Activated CD4-positive, alpha-beta T cell treated with anti-CD3 and anti-CD28 coated beads for 36 hours (primary cell): ENCODE data around the gene SLC4A11. TPM values are rescaled to one million over a fixed set of nuclear protein-coding genes. Genes with fewer than 3 reads are reported as not detected.
A peak's percentile ranks its signal among the peaks of the same experiment; 100 is the strongest.

Source experiments
- ATAC-seq: fragments of 200-7000 bp; cut with Tn5 transposase; one replicate; pipeline ENCODE4 v1.10.0; 2021; ENCODE audit warnings: mild to moderate bottlenecking, moderate library complexity
- CTCF ChIA-PET: fragments of 350-600 bp; sonication (Branson Sonifier 250); formaldehyde crosslinking; loops from one replicate; lab custom pipeline; 2021; ENCODE audit warnings: antibody characterized with exemption; lab: Charles Lee
- POLR2A ChIA-PET: fragments of 350-600 bp; sonication (Branson Sonifier 250); formaldehyde crosslinking; loops from one replicate; lab custom pipeline; 2021; ENCODE audit warnings: antibody characterized with exemption, inconsistent platforms; lab: Charles Lee
- DNase-seq: peaks from one replicate; pipeline ENCODE4 v3.0.0-alpha.2; 2020
- H3K27ac Mint-ChIP-seq: one replicate; pipeline ENCODE4 v1.8.0; 2021; ENCODE audit warnings: mixed read lengths
- H3K27me3 Mint-ChIP-seq: one replicate; pipeline ENCODE4 v1.8.0; 2021; ENCODE audit warnings: mixed read lengths
- H3K36me3 Mint-ChIP-seq: one replicate; pipeline ENCODE4 v1.8.0; 2021; ENCODE audit warnings: low read depth, mixed read lengths
- H3K4me1 Mint-ChIP-seq: one replicate; pipeline ENCODE4 v1.8.0; 2021; ENCODE audit warnings: mixed read lengths
- H3K4me3 Mint-ChIP-seq: one replicate; pipeline ENCODE4 v1.8.0; 2021; ENCODE audit warnings: mild to moderate bottlenecking, moderate library complexity, mixed read lengths
- H3K9me3 Mint-ChIP-seq: one replicate; pipeline ENCODE4 v1.8.0; 2021; ENCODE audit warnings: low read depth, mixed read lengths
- intact Hi-C, 2 experiments: fragments of 100-400 bp; cut with DNase I in 1 of 2; cut with micrococcal nuclease in 1 of 2; formaldehyde crosslinking; loops; one replicate each; pipeline versions ENCODE4 v1.14.2 to v1.15.1; 2022 to 2024; cut with DNase I, micrococcal nuclease
- total RNA-seq, 2 experiments: library from RNA; stranded (reverse); gene quantifications; one replicate each; pipeline ENCODE4 v1.2.3, GENCODE V29; 2021

The SLC4A11 gene
- total RNA-seq, 2 experiments from 2014 or later = 0.60 to 0.66 TPM

DNA sequence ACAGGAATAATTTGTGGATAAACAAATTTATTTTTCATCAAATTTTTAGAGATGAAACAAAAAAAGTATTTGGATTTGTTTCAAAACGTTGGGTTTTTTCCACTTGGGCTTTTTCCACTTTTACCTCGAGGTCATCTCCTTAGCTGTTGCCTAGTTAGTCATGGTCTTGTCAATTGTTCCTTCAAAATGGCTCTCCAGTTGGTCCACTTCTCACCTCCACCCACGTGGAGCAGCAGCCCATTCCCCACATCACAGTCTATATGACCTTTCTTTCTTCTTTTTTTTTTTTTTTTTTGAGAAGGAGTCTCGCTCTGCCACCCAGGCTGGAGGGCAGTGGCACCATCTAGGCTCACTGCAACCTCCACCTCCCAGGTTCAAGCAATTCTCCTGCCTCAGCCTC is 6.7 kb upstream of the SLC4A11 start:
- no peaks in the 10 kb centered on the region for H3K9me3 Mint-ChIP-seq
- intact Hi-C loops = no loop called here
- peaks cover 36% of the 10 kb centered on the region for H3K27me3 Mint-ChIP-seq
- no peaks in the 10 kb centered on the region for H3K36me3 Mint-ChIP-seq
- H3K4me1 Mint-ChIP-seq = peaks cover 2% of the 10 kb centered on the region
- CTCF ChIA-PET = no interaction called here
- POLR2A ChIA-PET = interaction anchor here (0.6 kb wide), 1 partner anchor 11 kb away, joined by 3 read pairs; no protein-coding TSS in a partner anchor
- DNase-seq (no peak), ATAC-seq (no peak)
- H3K27ac Mint-ChIP-seq = no peak overlapping the region
- no peak overlapping the region for H3K4me3 Mint-ChIP-seq

DNA sequence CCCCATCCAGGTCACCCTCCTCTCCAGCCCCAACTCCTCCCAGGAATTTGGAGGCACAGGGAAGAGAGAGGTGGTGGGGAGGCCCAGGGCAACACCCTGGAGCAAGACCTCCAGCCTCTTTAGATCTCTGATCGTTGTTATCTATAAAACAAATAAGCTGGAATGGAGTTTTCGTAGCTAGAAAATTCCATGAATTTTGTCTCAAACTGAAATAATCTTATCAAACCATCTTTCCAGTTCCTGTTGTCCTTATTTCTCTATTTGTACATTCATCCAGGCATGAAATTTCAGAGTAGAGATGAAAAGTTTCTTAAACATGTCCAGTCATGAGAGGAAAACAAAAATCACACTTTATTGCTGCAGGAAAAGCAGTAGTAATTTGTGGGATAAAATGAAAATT is 6.2 kb upstream of the SLC4A11 start:
- no peak overlapping the region for H3K27ac Mint-ChIP-seq
- DNase-seq (no peak), ATAC-seq (no peak)
- peaks cover 37% of the 10 kb centered on the region for H3K27me3 Mint-ChIP-seq
- intact Hi-C loops = no loop called here
- peaks cover 2% of the 10 kb centered on the region for H3K4me1 Mint-ChIP-seq
- H3K4me3 Mint-ChIP-seq = no peak overlapping the region
- CTCF ChIA-PET = interaction anchor here (0.9 kb wide), 1 partner anchor 28 kb away, joined by 3 read pairs; no protein-coding TSS in a partner anchor
- no peaks in the 10 kb centered on the region for H3K36me3 Mint-ChIP-seq
- H3K9me3 Mint-ChIP-seq = no peaks in the 10 kb centered on the region
- POLR2A ChIA-PET = no interaction called here

DNA sequence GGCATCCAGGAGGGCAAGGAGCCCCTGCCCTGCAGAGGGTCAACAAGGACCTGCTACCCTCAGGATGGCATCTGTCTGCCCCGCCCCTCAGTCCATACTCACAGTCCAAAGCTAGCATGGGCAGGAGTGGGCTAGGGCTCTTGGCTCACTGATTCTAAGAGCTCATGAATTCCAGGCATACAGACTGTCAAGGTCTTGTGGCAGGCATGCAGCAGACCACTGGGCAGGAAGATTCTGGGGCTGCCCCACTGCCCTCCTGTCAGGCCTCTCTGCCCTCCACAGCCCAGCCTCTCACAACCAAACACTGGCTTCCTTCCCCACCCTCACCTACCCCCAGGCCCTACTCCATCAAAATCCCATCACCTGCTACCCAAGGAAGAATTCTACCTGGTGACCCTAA is 5.6 kb upstream of the SLC4A11 start:
- ATAC-seq (no peak), DNase-seq (no peak)
- peaks cover 7% of the 10 kb centered on the region for H3K4me1 Mint-ChIP-seq
- H3K4me3 Mint-ChIP-seq = no peak overlapping the region
- peaks cover 40% of the 10 kb centered on the region for H3K27me3 Mint-ChIP-seq
- POLR2A ChIA-PET = no interaction called here
- no peaks in the 10 kb centered on the region for H3K9me3 Mint-ChIP-seq
- CTCF ChIA-PET = interaction anchor here (0.9 kb wide), 1 partner anchor 27 kb away, joined by 3 read pairs; no protein-coding TSS in a partner anchor
- H3K27ac Mint-ChIP-seq = no peak overlapping the region
- no peaks in the 10 kb centered on the region for H3K36me3 Mint-ChIP-seq
- intact Hi-C loops = no loop called here

DNA sequence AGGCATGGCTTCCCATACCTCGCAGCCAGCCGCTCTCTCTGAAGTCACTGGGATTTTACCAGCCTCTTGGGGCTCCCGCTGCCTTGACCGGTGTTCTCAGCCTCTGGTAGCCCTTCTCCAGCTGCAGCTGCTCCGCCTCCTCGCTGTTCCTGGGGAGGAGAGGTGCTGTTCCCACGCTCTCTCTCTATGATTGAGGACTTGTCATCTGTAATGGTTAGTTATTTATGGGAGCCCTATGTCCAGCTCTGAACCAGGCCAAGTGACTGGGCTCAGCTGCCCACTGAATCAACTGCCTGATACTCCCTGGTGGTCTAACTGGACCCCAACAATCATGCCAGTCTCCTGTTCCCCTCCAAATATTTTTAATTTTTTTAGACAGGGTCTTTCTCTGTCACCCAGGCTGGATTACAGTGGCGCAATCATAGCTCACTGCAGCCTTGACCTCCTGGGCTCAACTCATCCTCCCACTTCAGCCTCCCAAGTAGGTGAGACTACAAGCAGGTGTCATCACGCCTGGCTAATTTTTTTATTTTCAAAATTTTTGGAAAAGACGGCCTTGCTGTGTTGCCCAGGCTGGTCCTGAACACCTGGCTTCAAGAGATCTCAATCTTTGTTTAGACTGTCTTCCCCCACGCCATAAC is 4.8 kb upstream of the SLC4A11 start:
- ATAC-seq (no peak), DNase-seq (no peak)
- intact Hi-C loops = no loop called here
- H3K36me3 Mint-ChIP-seq = no peaks in the 10 kb centered on the region
- no peak overlapping the region for H3K27ac Mint-ChIP-seq
- H3K9me3 Mint-ChIP-seq = no peaks in the 10 kb centered on the region
- peaks cover 41% of the 10 kb centered on the region for H3K27me3 Mint-ChIP-seq
- peaks cover 7% of the 10 kb centered on the region for H3K4me1 Mint-ChIP-seq
- no peak overlapping the region for H3K4me3 Mint-ChIP-seq
- POLR2A ChIA-PET = no interaction called here
- CTCF ChIA-PET = interaction anchor here (0.9 kb wide), 2 partner anchors 26 to 27 kb away, joined by 3 read pairs; no protein-coding TSS in a partner anchor

DNA sequence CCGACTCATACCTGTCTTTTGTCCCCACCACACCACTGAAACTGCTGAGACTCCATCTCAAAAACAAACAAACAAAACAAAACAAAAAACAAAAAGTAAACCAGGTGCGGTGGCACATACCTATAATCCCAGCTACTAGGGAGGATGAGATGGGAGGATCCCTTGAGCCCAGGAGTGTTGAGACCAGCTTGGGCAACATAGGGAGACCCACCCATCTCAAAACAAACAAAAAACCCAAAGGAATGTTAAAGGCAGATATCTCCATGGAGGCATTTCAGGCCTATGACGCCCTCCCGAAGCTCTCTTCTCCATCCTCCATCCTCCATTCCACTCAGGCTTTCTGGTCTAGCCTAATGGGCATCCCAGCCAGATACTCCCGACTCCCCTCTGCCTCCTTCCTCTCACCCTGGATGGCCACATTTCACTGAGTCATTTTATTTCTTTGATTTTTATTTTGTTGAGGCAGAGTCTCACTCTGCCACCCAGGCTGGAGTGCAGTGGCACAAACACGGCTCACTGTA is 3.2 kb upstream of the SLC4A11 start:
- ChIA-PET POLR2A (interaction anchor here (0.6 kb wide), 1 partner anchor 84 kb away, joined by 3 read pairs; no protein-coding TSS in a partner anchor), CTCF (interaction anchor here (0.6 to 0.7 kb wide), 2 partner anchors 10 to 63 kb away, joined by 3 to 4 read pairs; no protein-coding TSS in a partner anchor)
- Mint-ChIP-seq H3K27me3 (peaks cover 42% of the 10 kb centered on the region), H3K4me3 (no peak overlapping the region), H3K9me3 (no peaks in the 10 kb centered on the region), H3K4me1 (peaks cover 7% of the 10 kb centered on the region), H3K36me3 (no peaks in the 10 kb centered on the region), H3K27ac (no peak overlapping the region)
- ATAC-seq (no peak), DNase-seq (no peak)
- intact Hi-C loops = no loop called here

DNA sequence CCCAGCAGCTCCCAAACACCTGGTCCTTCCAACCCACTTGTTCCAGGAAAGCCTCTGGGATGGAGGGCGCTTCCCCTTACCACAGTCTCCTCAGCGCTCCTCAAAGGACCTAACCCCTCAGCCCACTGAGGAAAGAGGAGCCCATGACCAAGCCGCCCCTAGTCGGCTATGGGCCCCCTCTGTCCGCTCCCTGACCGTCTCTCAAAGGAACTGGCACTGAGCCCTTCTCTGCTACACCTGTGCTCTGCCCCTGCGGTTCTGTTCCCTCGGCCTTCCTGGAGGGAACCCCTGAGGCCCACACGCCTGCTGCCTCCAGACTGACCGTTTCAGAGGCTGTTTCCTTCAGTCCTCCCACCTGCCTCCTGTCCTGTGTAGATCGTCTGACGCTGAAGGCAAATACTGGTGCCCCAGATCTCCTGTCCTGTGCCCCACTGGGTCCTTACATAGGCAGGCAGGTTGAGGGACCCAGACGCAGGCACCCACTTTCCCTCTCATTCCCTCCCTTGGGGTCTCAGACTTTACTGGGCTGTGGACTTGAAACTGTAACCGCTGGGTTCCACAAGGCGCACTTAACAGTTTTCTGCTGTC is 1.9 kb upstream of the SLC4A11 start:
- DNase-seq (no peak), ATAC-seq (no peak)
- intact Hi-C loops = no loop called here
- POLR2A ChIA-PET = no interaction called here
- Mint-ChIP-seq H3K36me3 (no peaks in the 10 kb centered on the region), H3K4me1 (peaks cover 7% of the 10 kb centered on the region), H3K27ac (no peak overlapping the region), H3K4me3 (no peak overlapping the region), H3K9me3 (no peaks in the 10 kb centered on the region), H3K27me3 (peaks cover 47% of the 10 kb centered on the region)
- CTCF ChIA-PET = no interaction called here

DNA sequence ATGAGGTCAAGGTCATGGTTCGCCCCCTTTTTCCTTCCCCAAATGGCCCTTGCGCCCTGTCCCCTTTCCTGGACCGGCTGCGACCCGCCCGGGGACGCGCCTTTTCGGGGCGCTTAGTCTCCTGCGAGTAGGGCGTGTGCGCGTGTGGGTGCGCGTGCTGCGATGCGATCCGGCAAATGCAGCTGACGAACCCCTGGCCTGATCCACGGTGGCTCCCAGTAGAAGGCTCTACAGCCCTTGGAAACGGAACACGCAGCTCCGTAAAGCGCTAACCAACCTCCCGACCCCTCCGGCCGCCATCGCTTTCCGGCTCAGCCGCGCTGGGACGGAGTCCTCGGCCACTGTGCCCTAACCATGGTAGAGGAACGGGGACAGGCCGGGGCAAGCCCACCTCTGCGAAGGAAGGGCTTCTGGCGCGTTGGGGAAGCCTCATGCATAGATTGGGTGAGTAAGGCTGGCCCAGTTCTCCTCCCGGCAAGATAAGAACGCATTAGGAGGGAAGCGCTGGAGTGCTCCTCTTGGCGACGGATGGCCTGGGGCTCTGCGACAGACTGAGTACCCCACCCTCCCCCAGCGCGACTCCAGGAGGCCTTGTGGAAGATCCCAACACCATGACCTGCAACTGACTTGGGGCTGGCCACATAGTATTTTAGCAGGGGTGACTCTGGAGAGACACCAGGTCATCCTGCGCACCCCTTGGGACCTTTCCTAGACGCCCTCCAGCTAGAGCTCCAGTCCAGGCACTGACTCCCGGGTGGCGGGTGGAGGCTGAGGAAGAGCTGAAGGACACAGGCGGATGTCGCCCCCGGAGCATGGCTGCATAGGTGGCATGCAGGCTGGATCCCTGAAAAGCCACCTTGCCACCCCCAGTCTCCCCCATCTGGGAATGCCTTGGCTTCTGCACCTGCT is 1.1 kb upstream of the SLC4A11 start:
- peak overlapping the region; percentile 77 for H3K4me3 Mint-ChIP-seq
- no peak overlapping the region for H3K27ac Mint-ChIP-seq
- no peaks in the 10 kb centered on the region for H3K36me3 Mint-ChIP-seq
- H3K9me3 Mint-ChIP-seq = no peaks in the 10 kb centered on the region
- DNase-seq = peak; percentile 24
- ATAC-seq = no peak
- H3K4me1 Mint-ChIP-seq = peaks cover 7% of the 10 kb centered on the region
- intact Hi-C loops = loop anchor here in 1 of 2 experiments (2.0 kb wide), 1 partner anchor 231 kb away; the partner anchor contains the start of gene ATRN
- peaks cover 48% of the 10 kb centered on the region for H3K27me3 Mint-ChIP-seq
- ChIA-PET POLR2A (interaction anchor here (0.6 kb wide), 1 partner anchor 330 kb away, joined by 3 read pairs; no protein-coding TSS in a partner anchor), CTCF (interaction anchor here (0.6 kb wide), 1 partner anchor 471 kb away, joined by 3 read pairs; no protein-coding TSS in a partner anchor)

DNA sequence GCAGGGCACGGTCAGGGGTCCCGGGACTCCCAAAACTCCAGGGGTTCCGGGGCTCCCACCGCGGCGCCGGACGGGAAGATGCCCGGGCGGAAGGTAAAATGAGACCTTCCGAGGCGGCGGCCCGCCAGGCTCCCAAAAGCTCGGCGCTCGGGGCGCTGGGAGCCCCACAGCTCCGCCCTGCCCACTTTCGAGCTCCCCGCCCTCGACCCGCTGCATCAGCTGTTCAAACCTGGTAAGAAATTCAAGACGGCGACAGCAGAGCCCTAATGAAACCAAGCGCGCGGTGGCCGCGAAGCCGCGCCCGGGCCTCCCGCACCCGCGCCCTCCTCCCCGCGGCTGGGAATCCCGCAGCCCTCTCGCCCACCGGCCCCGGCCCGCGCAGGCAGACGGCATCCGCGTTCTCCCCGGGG is 369 bp downstream of the SLC4A11 start:
- H3K4me1 Mint-ChIP-seq = peaks cover 7% of the 10 kb centered on the region
- peaks cover 48% of the 10 kb centered on the region for H3K27me3 Mint-ChIP-seq
- peak overlapping the region; percentile 68 for H3K4me3 Mint-ChIP-seq
- CTCF ChIA-PET = interaction anchor here (0.9 to 1.5 kb wide), 3 partner anchors 10 to 78 kb away, joined by 4 to 7 read pairs (median 6); no protein-coding TSS in a partner anchor
- H3K27ac Mint-ChIP-seq = no peak overlapping the region
- H3K9me3 Mint-ChIP-seq = no peaks in the 10 kb centered on the region
- ATAC-seq (peak; percentile 63), DNase-seq (peak; percentile 73)
- intact Hi-C loops = loop anchor here in 1 of 2 experiments (2.0 kb wide), 1 partner anchor 232 kb away; the partner anchor contains the start of gene ATRN
- H3K36me3 Mint-ChIP-seq = no peaks in the 10 kb centered on the region
- POLR2A ChIA-PET = no interaction called here

DNA sequence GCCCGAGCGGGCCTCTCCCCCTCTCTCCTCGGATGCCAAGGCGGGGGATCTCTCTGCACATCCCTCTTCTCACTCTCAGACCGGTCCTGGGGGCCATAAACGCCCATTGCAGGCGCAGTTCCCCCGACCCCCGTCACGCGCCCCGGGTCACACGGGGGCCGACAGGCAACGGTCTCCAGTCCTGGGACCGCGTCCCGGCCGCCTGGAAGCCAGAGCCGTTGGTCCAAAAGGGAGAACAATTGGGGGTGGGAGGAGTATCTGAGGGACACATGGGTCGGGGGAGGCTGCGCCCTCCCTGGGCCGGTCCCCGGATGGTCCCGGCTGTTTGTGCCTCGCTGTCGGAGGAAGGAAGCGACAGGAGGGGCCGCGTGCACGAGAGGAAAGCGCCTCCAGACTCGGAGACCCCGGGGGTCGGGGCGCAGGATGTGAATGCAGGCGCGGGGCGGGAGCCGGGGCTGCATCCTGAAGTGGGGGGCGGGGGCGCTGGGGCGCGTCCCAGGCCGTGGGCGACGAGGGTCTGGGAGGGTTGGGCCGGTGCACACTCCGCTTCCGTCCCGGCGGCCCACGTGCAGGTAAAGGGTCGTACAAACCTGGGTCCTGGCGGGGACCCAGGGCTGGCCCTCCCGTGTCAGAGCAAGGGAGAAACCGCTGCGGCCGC is 903 bp downstream of the SLC4A11 start:
- Mint-ChIP-seq H3K27ac (no peak overlapping the region), H3K4me3 (peak overlapping the region; percentile 68), H3K27me3 (peaks cover 48% of the 10 kb centered on the region), H3K9me3 (no peaks in the 10 kb centered on the region), H3K4me1 (peaks cover 7% of the 10 kb centered on the region), H3K36me3 (no peaks in the 10 kb centered on the region)
- POLR2A ChIA-PET = no interaction called here
- ATAC-seq (peak; percentile 38), DNase-seq (no peak)
- intact Hi-C loops = loop anchor here in 1 of 2 experiments (2.0 kb wide), 1 partner anchor 233 kb away; the partner anchor contains the start of gene ATRN
- CTCF ChIA-PET = interaction anchor here (0.9 to 1.5 kb wide), 3 partner anchors 11 to 78 kb away, joined by 4 to 7 read pairs (median 6); no protein-coding TSS in a partner anchor
